Left ventricle myocardium inferior (tissue), 1 donor: ENCODE data around the gene COLEC11. TPM values are rescaled to one million over a fixed set of nuclear protein-coding genes. Genes with fewer than 3 reads are reported as not detected.
"Not testable (repeated sequence)": the region's sequence is repeated elsewhere in the genome, so short reads cannot be mapped to it uniquely, and the experiment has no call there.

Experiments
- DNase-seq: peaks from one replicate; pipeline ENCODE4 v3.0.0-alpha.2; 2020
- H3K27ac ChIP-seq: fragments of 200-600 bp; replicated peaks from 2 replicates; pipeline ENCODE4 v1.8.0; 2021
- H3K27me3 ChIP-seq: fragments of 200-600 bp; 2 replicates; pipeline ENCODE4 v1.8.0; 2021; ENCODE audit warnings: low read depth
- H3K36me3 ChIP-seq: fragments of 200-600 bp; 2 replicates; pipeline ENCODE4 v1.8.0; 2021
- H3K4me1 ChIP-seq: fragments of 200-600 bp; 2 replicates; pipeline ENCODE4 v1.8.0; 2021
- H3K4me3 ChIP-seq: fragments of 200-600 bp; 2 replicates; pipeline ENCODE4 v1.8.0; 2021; ENCODE audit warnings: mild to moderate bottlenecking, moderate library complexity
- H3K9me3 ChIP-seq: fragments of 200-600 bp; replicated peaks from 2 replicates; pipeline ENCODE4 v1.8.0; 2021
- intact Hi-C: fragments of 100-400 bp; cut with micrococcal nuclease; formaldehyde crosslinking; loops from one replicate; pipeline ENCODE4 v1.11.0; 2022
- total RNA-seq: library from RNA; stranded (reverse); fragmentation: NEBNext Ultra II Directional; extraction: Animal tissue kit (Norgen Biotek cat#: 25700); gene quantifications from one replicate; pipeline ENCODE4 v1.2.1, GENCODE V29; 2021
- TF ChIP-seq, protein P1 (sequence below): fragments of 200-600 bp; IDR thresholded peaks from 2 replicates; pipeline ENCODE4 v1.8.0; 2021; ENCODE audit warnings: antibody characterized with exemption, mild to moderate bottlenecking, borderline replicate concordance
- donor health status: DM: no; HTN: yes; CAD: no; lungs with severe emphysema.

The COLEC11 gene
- total RNA-seq, 1 donor from 2014 or later = 4.9 TPM

DNA sequence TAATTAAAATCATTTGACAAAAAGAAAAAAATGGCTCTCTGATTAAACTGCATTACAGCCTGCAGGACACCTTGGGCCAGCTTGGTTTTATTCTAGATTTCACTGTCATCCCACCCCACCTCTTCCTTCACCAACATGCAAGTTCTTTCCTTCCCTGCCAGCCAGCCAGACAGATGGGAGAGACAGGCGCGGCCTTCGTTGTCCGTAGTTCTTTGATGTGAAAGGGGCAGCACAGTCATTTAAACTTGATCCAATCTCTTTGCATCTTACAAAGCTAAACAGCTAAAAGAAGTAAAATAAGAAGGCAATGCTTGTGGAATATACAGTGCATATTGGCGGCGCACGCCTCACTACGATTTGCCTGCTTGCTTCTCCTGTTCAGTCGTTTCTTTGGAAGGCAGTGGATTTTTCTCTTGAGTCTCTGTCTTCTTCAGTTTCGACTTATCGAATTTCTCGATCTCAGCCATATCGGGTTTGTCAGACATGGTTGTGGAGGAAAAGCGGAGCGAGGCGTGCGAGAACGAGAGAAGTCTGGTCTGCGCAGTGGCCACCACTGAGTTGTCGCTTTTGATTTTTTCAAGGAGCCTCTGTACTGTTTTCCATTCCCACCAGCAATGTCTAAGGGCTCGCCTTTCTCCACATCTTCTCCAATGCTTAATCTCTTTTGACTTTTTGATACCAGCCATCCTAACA, 22.4 kb downstream of the COLEC11 start:
- no peak for DNase-seq
- no peaks in the 10 kb centered on the region for H3K36me3 ChIP-seq
- H3K9me3 ChIP-seq = peaks cover 18% of the 10 kb centered on the region
- H3K4me1 ChIP-seq = no peaks in the 10 kb centered on the region
- H3K4me3 ChIP-seq = no peak overlapping the region
- H3K27ac ChIP-seq = no peak overlapping the region
- intact Hi-C loops = no loop called here
- no peaks in the 10 kb centered on the region for H3K27me3 ChIP-seq
- TF ChIP-seq, protein P1, sequence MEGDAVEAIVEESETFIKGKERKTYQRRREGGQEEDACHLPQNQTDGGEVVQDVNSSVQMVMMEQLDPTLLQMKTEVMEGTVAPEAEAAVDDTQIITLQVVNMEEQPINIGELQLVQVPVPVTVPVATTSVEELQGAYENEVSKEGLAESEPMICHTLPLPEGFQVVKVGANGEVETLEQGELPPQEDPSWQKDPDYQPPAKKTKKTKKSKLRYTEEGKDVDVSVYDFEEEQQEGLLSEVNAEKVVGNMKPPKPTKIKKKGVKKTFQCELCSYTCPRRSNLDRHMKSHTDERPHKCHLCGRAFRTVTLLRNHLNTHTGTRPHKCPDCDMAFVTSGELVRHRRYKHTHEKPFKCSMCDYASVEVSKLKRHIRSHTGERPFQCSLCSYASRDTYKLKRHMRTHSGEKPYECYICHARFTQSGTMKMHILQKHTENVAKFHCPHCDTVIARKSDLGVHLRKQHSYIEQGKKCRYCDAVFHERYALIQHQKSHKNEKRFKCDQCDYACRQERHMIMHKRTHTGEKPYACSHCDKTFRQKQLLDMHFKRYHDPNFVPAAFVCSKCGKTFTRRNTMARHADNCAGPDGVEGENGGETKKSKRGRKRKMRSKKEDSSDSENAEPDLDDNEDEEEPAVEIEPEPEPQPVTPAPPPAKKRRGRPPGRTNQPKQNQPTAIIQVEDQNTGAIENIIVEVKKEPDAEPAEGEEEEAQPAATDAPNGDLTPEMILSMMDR = no peak

DNA sequence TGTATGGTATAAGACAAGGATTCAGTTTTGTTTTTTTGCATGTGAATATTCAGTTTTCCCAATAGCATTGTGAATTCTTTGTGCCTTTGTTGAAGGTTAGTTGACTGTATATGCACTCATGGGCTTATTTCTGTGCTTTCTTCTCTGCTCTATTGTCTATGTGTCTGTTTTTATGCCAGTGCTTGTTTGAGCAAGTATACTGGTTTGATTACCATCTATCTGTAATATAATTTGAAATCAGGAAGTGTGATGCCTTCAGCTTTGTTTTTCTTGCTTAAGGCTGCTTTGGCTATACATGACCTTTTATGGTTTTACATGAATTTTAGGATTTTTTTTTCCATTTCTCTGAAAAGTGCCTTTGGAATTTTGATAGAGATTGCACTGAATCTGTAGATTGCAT, 23.5 kb downstream of the COLEC11 start:
- Histone ChIP-seq H3K4me3 (no peak overlapping the region), H3K27me3 (no peaks in the 10 kb centered on the region), H3K4me1 (no peaks in the 10 kb centered on the region), H3K36me3 (no peaks in the 10 kb centered on the region), H3K27ac (no peak overlapping the region), H3K9me3 (peaks cover 25% of the 10 kb centered on the region)
- DNase-seq = no peak
- intact Hi-C loops = no loop called here
- TF ChIP-seq, protein P1 = no peak

DNA sequence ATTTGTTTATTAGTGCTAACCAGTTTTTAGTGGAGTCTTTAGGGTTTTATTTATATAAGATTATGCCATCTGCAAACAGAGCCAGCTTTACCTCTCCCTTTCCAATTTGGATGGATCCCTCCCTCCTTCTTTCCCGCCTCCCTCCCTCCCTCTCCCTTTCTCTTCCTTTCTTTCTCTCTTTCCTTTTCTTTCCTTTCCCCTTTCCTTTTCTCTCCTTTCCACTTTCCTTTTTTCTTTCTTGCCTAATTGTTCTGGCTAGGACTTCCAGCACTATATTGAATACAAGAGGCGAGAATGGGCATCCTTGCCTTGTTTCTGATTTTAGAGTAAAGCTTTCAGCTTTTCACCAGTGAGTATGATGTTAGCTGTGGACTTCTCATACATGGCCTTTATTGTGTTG, 24.1 kb downstream of the COLEC11 start:
- Histone ChIP-seq H3K4me1 (no peaks in the 10 kb centered on the region), H3K36me3 (no peaks in the 10 kb centered on the region), H3K9me3 (peaks cover 31% of the 10 kb centered on the region), H3K27me3 (no peaks in the 10 kb centered on the region), H3K4me3 (no peak overlapping the region), H3K27ac (no peak overlapping the region)
- TF ChIP-seq, protein P1 = no peak
- DNase-seq = no peak
- intact Hi-C loops = no loop called here

DNA sequence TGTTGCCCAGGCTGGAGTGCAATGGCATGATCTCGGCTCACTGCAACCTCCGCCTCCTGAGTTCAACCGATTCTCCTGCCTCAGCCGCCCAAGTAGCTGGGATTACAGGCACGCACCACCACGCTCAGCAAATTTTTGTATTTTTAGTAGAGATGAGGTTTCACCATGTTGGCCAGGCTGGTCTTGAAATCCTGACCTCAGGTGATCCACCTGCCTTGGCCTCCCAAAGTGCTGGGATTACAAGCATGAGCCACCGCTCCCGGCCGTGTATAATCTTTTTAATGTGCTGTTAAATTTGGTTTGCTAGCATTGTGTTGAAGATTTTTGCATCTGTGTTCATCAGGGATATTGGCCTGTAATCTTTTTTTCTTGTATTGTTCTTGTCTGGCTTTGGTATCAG, 24.7 kb downstream of the COLEC11 start:
- H3K27ac ChIP-seq, H3K4me3 ChIP-seq, intact Hi-C loops, H3K27me3 ChIP-seq, DNase-seq, H3K36me3 ChIP-seq, H3K4me1 ChIP-seq: not testable (repeated sequence)
- H3K9me3 ChIP-seq = peaks cover 25% of the 10 kb centered on the region

DNA sequence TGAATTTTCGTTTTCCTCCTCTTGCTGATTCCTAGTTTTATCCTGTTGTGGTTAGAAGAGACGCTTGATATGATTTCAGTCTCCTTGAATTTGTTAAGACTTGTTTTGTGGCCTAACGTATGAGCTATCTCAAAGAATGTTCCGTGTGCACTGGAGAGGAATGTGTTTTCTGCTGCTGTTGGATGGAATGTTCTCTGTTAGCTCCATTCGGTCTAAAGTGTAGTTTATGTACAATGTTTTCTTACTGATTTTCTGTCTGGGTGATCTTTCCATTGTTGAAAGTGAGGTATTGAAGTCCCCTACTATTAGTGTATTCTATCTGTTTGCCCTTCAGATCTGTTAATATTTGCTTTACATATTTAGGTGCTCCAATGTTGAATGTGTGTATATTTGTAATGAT, 25.9 kb downstream of the COLEC11 start:
- H3K9me3 ChIP-seq = peaks cover 15% of the 10 kb centered on the region
- H3K36me3 ChIP-seq = no peaks in the 10 kb centered on the region
- TF ChIP-seq, protein P1 = no peak
- DNase-seq = no peak
- no peak overlapping the region for H3K4me3 ChIP-seq
- H3K27me3 ChIP-seq = no peaks in the 10 kb centered on the region
- intact Hi-C loops = no loop called here
- no peak overlapping the region for H3K27ac ChIP-seq
- peaks cover 2% of the 10 kb centered on the region for H3K4me1 ChIP-seq

DNA sequence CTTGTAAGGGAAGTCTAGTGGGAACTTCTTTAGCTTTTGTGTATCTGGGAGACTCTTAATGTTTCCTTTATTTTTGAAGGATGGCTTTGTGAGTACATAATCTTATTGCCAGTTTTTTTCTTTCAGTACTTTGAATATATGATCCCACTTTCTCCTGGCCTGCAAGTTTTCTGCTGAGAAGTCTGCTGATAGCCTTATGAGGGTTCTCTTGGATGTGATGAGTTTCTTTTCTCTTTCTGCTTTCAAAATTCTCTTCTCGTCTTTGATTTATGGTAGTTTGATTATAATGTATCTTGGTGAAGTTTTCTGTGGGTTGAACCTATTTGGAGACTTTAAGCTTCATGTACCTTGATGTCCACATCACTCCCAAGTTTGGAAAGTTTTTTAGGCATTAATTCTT, 28.1 kb downstream of the COLEC11 start:
- intact Hi-C loops = no loop called here
- TF ChIP-seq, protein P1 = no peak
- H3K27me3 ChIP-seq = no peaks in the 10 kb centered on the region
- H3K4me1 ChIP-seq = peaks cover 14% of the 10 kb centered on the region
- H3K36me3 ChIP-seq = no peaks in the 10 kb centered on the region
- H3K4me3 ChIP-seq = no peak overlapping the region
- no peak overlapping the region for H3K27ac ChIP-seq
- peaks cover 15% of the 10 kb centered on the region for H3K9me3 ChIP-seq
- DNase-seq = no peak
